B cell (primary cell): Measurements from ENCODE around the gene ZNF385A. TPM values are rescaled to one million over a fixed set of nuclear protein-coding genes. Genes with fewer than 3 reads are reported as not detected.
A peak's percentile ranks its signal among the peaks of the same experiment; 100 is the strongest.

ENCODE experiments used
- ATAC-seq: fragments of 200-7000 bp; cut with Tn5 transposase; one replicate; pipeline ENCODE4 v1.10.0; 2021; ENCODE audit warnings: low read depth, mild to moderate bottlenecking, moderate number of reproducible peaks, moderate library complexity
- CTCF ChIA-PET: fragments of 350-600 bp; sonication (Branson Sonifier 250); formaldehyde crosslinking; loops from one replicate; lab custom pipeline; 2021; ENCODE audit warnings: antibody characterized with exemption, inconsistent platforms; lab: Charles Lee
- POLR2A ChIA-PET: fragments of 350-600 bp; sonication (Branson Sonifier 250); formaldehyde crosslinking; loops from one replicate; lab custom pipeline; 2021; ENCODE audit warnings: antibody characterized with exemption; lab: Charles Lee
- DNase-seq: peaks from one replicate; pipeline ENCODE4 v3.0.0; 2013
- H2AFZ ChIP-seq: 2 replicates; pipeline ENCODE4 v1.6.1; 2012; ENCODE audit warnings: mild to moderate bottlenecking, low read depth, low read length; ENCODE audit not compliant: insufficient read depth, poor library complexity, severe bottlenecking
- H3K27ac ChIP-seq, 2 donors: 1 replicate in 1 of 2; 2 replicates in 1 of 2; pipeline ENCODE4 v1.5.1; 2012 to 2013; ENCODE audit warnings: low read length in 2 of 2, mild to moderate bottlenecking in 2 of 2, moderate library complexity in 1 of 2
- H3K27me3 ChIP-seq, 4 experiments: fragments of 200-600 bp in 1 of 4; sonication (generic) in 1 of 4; replicated peaks in 1 of 4; 1 replicate in 2 of 4; 2 replicates in 2 of 4; pipeline versions ENCODE4 v1.6.1 to v1.7.0; 2013 to 2016; ENCODE audit warnings: low read length in 3 of 4, mild to moderate bottlenecking in 2 of 4, mixed read lengths in 1 of 4, moderate library complexity in 1 of 4; ENCODE audit not compliant: insufficient read depth in 4 of 4, control insufficient read depth in 3 of 4; ENCODE audit errors: control extremely low read depth in 1 of 4
- H3K36me3 ChIP-seq, 2 experiments: replicated peaks in 1 of 2; 1 replicate in 1 of 2; 2 replicates in 1 of 2; pipeline versions ENCODE4 v1.6.1 to v1.7.1; 2013; ENCODE audit warnings: low read length in 1 of 2; ENCODE audit not compliant: insufficient read depth in 2 of 2, control insufficient read depth in 1 of 2; ENCODE audit errors: control extremely low read depth in 1 of 2, extremely low read depth in 1 of 2
- H3K4me1 ChIP-seq, 2 donors: fragments of 200-600 bp in 1 of 2; sonication (generic) in 1 of 2; 1 replicate in 1 of 2; 2 replicates in 1 of 2; pipeline versions ENCODE4 v1.5.1 to v1.6.1; 2013 to 2017; ENCODE audit warnings: low read length in 2 of 2; ENCODE audit not compliant: control insufficient read depth in 2 of 2, insufficient read depth in 2 of 2
- H3K4me2 ChIP-seq: replicated peaks from 2 replicates; pipeline ENCODE3; 2012; ENCODE audit warnings: mild to moderate bottlenecking, low read depth, low read length; ENCODE audit not compliant: poor library complexity, severe bottlenecking
- H3K4me3 ChIP-seq, 5 experiments: fragments of 200-600 bp in 1 of 5; sonication (generic) in 1 of 5; 1 replicate in 3 of 5; 2 replicates in 2 of 5; pipeline versions ENCODE4 v1.5.1 to v1.7.0; 2011 to 2016; ENCODE audit warnings: low read length in 4 of 5, mild to moderate bottlenecking in 4 of 5, low read depth in 2 of 5, control low read depth in 1 of 5, moderate library complexity in 1 of 5; ENCODE audit not compliant: insufficient read depth in 1 of 5; ENCODE audit errors: control extremely low read depth in 1 of 5, extremely low read depth in 1 of 5
- H3K79me2 ChIP-seq: fragments of 200-600 bp; sonication (generic); one replicate; pipeline ENCODE4 v1.6.0; 2016; ENCODE audit warnings: low read length; ENCODE audit not compliant: control insufficient read depth, insufficient read depth
- H3K9ac ChIP-seq: fragments of 200-600 bp; sonication (generic); 2 replicates; pipeline ENCODE4 v1.6.1; 2017; ENCODE audit warnings: mild to moderate bottlenecking, low read length, moderate library complexity
- H3K9me3 ChIP-seq, 3 donors: one replicate each; pipeline versions ENCODE4 v1.6.1 to v1.7.1; 2013; ENCODE audit warnings: low read length in 2 of 3; ENCODE audit not compliant: control insufficient read depth in 2 of 3, insufficient read depth in 1 of 3; ENCODE audit errors: control extremely low read depth in 1 of 3
- H4K20me1 ChIP-seq: 2 replicates; pipeline ENCODE4 v1.6.0; 2012; ENCODE audit warnings: mild to moderate bottlenecking, low read length; ENCODE audit not compliant: insufficient read depth, control insufficient read depth, poor library complexity, severe bottlenecking
- H3K27ac Mint-ChIP-seq: one replicate; pipeline ENCODE4 v1.8.0; 2021; ENCODE audit warnings: mixed read lengths
- H3K27me3 Mint-ChIP-seq: one replicate; pipeline ENCODE4 v1.8.0; 2021; ENCODE audit warnings: mixed read lengths
- H3K4me1 Mint-ChIP-seq: one replicate; pipeline ENCODE4 v1.8.0; 2021; ENCODE audit warnings: mixed read lengths
- H3K4me3 Mint-ChIP-seq: one replicate; pipeline ENCODE4 v1.8.0; 2021; ENCODE audit warnings: mixed read lengths
- H3K9me3 Mint-ChIP-seq: one replicate; pipeline ENCODE4 v1.8.0; 2022; ENCODE audit warnings: mixed read lengths; ENCODE audit not compliant: insufficient read depth
- EZH2 ChIP-seq: IDR thresholded peaks from 2 replicates; pipeline ENCODE4 v1.6.1; 2012; ENCODE audit warnings: borderline replicate concordance, low read depth, mild to moderate bottlenecking, moderate library complexity, low read length; ENCODE audit not compliant: insufficient read depth, poor library complexity, severe bottlenecking
- WGBS: methylation state at CpG from one replicate; pipeline ENCODE4 v1.1.5; 2013; ENCODE audit warnings: missing lambda C conversion rate; ENCODE audit not compliant: insufficient coverage; 5-methylcytosine and 5-hydroxymethylcytosine counted together
- intact Hi-C: fragments of 100-400 bp; cut with micrococcal nuclease; formaldehyde crosslinking; loops from one replicate; pipeline ENCODE4 v1.10.0; 2022
- polyA plus RNA-seq: library from polyadenylated mRNA; depleted of rRNA; stranded (reverse); fragments of >200 nt; gene quantifications from 2 replicates; pipeline ENCODE4 v1.2.3, GENCODE V29; 2012
- total RNA-seq, 2 donors: library from RNA; stranded (reverse); fragments of 120-200 nt in 1 of 2; gene quantifications; 1 replicate in 1 of 2; 2 replicates in 1 of 2; pipeline versions ENCODE4 v1.2.3 to v1.2.4, GENCODE V29; 2013 to 2022
- TF ChIP-seq, protein P1 (sequence below): fragments of 200-600 bp; IDR thresholded peaks from one replicate; pipeline ENCODE4 v1.8.0; 2022; ENCODE audit warnings: antibody characterized with exemption, mild to moderate bottlenecking

ZNF385A gene
- total and polyA plus RNA-seq, 2 donors (not counting 1 experiment from before 2014, with no cell fraction given) = 4.9 to 5.1 TPM

DNA sequence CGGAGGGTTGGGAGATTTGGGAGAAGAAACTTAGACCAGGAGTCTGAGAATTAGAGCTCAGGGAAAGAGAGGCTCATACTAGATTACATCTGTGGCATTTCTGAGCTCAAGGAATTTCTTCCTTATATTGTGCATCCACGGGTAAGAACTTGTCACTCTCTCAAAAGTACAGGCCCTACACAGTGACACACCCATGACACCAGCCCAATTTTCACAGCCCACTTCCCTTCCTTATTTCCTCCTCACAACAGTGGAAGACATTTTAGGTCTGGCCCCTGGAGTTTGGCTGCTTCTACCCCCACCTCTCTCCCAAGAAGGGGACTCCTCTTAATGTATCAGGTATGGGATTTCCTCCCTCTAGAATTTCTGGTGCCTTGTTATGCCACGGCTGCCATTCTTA is 9.2 kb upstream of the ZNF385A start:
- Mint-ChIP-seq H3K9me3 (no peaks in the 10 kb centered on the region), H3K27ac (no peak overlapping the region)

GRCh38 chr12:54393207-54393609 is 8.7 kb upstream of the ZNF385A start:
- no peak overlapping the region for H2AFZ ChIP-seq
- H3K79me2 ChIP-seq = peaks cover 6% of the 10 kb centered on the region
- no peaks in the 10 kb centered on the region for H4K20me1 ChIP-seq
- Mint-ChIP-seq H3K4me3 (no peak overlapping the region), H3K9me3 (no peaks in the 10 kb centered on the region), H3K27me3 (no peaks in the 10 kb centered on the region), H3K4me1 (peaks cover 44% of the 10 kb centered on the region), H3K27ac (no peak overlapping the region)
- POLR2A ChIA-PET = no interaction called here
- 72% methylated on average over 5 of the region's 6 CpGs for WGBS
- TF ChIP-seq, protein P1, sequence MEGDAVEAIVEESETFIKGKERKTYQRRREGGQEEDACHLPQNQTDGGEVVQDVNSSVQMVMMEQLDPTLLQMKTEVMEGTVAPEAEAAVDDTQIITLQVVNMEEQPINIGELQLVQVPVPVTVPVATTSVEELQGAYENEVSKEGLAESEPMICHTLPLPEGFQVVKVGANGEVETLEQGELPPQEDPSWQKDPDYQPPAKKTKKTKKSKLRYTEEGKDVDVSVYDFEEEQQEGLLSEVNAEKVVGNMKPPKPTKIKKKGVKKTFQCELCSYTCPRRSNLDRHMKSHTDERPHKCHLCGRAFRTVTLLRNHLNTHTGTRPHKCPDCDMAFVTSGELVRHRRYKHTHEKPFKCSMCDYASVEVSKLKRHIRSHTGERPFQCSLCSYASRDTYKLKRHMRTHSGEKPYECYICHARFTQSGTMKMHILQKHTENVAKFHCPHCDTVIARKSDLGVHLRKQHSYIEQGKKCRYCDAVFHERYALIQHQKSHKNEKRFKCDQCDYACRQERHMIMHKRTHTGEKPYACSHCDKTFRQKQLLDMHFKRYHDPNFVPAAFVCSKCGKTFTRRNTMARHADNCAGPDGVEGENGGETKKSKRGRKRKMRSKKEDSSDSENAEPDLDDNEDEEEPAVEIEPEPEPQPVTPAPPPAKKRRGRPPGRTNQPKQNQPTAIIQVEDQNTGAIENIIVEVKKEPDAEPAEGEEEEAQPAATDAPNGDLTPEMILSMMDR = no peak
- TF ChIP-seq EZH2 = no peak
- no peaks in the 10 kb centered on the region for H3K36me3 ChIP-seq
- H3K27ac ChIP-seq = no peak overlapping the region
- intact Hi-C loops = no loop called here
- ATAC-seq = no peak
- no peak overlapping the region for H3K9ac ChIP-seq
- peaks cover 41 to 51% of the 10 kb centered on the region in 2 donors for H3K4me1 ChIP-seq
- DNase-seq = no peak
- no peak overlapping the region for H3K4me3 ChIP-seq
- H3K4me2 ChIP-seq = peak overlapping the region; percentile 8
- CTCF ChIA-PET = interaction anchor here (0.9 to 4.5 kb wide), 19 partner anchors 9 to 178 kb away, joined by 3 to 49 read pairs (median 5); partner anchors contain the start of gene ITGA5
- H3K27me3 ChIP-seq = no peaks in the 10 kb centered on the region
- H3K9me3 ChIP-seq = no peaks in the 10 kb centered on the region

More for the DNA sequence above, 9.2 kb upstream of the ZNF385A start:
- no peak for DNase-seq
- Histone ChIP-seq H3K9ac (no peak overlapping the region), H3K36me3 (no peaks in the 10 kb centered on the region), H3K4me2 (peak overlapping the region; percentile 8), H4K20me1 (no peaks in the 10 kb centered on the region), H3K79me2 (peaks cover 6% of the 10 kb centered on the region), H3K27ac (no peak overlapping the region), H3K27me3 (no peaks in the 10 kb centered on the region), H3K4me3 (no peak overlapping the region), H3K4me1 (peaks cover 36 to 46% of the 10 kb centered on the region in 2 donors), H3K9me3 (no peaks in the 10 kb centered on the region), H2AFZ (peak overlapping the region; percentile 3)
- no peak for ATAC-seq
- intact Hi-C loops = loop anchor here (1.0 kb wide), 1 partner anchor 142 kb away; no protein-coding TSS in a partner anchor
- Mint-ChIP-seq H3K27me3 (no peaks in the 10 kb centered on the region), H3K4me3 (peak overlapping the region; percentile 17), H3K4me1 (peaks cover 40% of the 10 kb centered on the region)
- 29% methylated on average over 1 of the region's 3 CpGs for WGBS
- POLR2A ChIA-PET = interaction anchor here (0.7 kb wide), 1 partner anchor 25 kb away, joined by 3 read pairs; no protein-coding TSS in a partner anchor
- no peak for TF ChIP-seq EZH2
- TF ChIP-seq, protein P1 = no peak
- CTCF ChIA-PET = interaction anchor here (0.5 to 4.5 kb wide), 20 partner anchors 9 to 178 kb away, joined by 3 to 49 read pairs (median 5); partner anchors contain the start of gene ITGA5
